Keratinocyte (primary cell): ENCODE data around the gene PRKACA.

Experiments
- EZH2 ChIP-seq: IDR thresholded peaks from one replicate; pipeline ENCODE4 v1.6.1; 2012; ENCODE audit warnings: inconsistent platforms, mild to moderate bottlenecking, low read length, moderate library complexity
- TF ChIP-seq, protein P1 (sequence below), 3 experiments: IDR thresholded peaks in 1 of 3; conservative IDR thresholded peaks in 1 of 3; optimal IDR thresholded peaks in 1 of 3; 2 replicates in 2 of 3; 3 replicates in 1 of 3; pipeline versions ENCODE3 to v1.5.1; 2011; ENCODE audit warnings: low read length in 3 of 3, mild to moderate bottlenecking in 3 of 3, moderate library complexity in 2 of 3, control low read depth in 1 of 3, inconsistent platforms in 1 of 3; ENCODE audit not compliant: insufficient read depth in 2 of 3; ENCODE audit errors: extremely low read depth in 1 of 3

DNA sequence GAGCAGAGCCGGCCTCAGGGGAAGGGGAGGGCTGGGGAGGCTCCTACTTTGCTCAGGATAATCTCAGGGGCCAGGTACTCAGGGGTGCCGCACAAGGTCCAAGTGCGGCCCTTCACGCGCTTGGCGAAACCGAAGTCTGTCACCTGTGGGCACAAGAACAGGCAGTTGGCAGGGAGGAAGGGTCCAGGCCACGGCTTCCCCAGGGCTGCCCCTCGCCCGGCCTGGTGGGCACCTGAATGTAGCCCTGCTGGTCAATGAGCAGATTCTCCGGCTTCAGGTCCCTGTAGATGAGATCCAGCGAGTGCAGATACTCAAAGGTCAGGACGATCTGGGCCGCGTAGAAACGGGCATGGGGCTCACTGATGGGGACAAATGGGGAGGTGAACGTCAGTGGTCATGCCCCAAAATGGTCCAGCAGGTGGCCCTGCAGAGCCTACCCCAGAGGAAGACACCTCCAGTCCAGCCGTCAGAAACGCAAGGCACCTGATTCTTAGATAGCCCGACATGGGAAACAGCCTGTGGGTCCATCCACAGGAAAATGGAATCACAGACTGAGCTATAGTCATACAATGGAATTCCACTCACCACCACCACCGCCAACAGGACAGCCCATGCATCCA, 19.9 kb downstream of the PRKACA start:
- TF ChIP-seq, protein P1, sequence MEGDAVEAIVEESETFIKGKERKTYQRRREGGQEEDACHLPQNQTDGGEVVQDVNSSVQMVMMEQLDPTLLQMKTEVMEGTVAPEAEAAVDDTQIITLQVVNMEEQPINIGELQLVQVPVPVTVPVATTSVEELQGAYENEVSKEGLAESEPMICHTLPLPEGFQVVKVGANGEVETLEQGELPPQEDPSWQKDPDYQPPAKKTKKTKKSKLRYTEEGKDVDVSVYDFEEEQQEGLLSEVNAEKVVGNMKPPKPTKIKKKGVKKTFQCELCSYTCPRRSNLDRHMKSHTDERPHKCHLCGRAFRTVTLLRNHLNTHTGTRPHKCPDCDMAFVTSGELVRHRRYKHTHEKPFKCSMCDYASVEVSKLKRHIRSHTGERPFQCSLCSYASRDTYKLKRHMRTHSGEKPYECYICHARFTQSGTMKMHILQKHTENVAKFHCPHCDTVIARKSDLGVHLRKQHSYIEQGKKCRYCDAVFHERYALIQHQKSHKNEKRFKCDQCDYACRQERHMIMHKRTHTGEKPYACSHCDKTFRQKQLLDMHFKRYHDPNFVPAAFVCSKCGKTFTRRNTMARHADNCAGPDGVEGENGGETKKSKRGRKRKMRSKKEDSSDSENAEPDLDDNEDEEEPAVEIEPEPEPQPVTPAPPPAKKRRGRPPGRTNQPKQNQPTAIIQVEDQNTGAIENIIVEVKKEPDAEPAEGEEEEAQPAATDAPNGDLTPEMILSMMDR (optimal IDR thresholded peaks at IDR 0.05 in 1 of 3, IDR thresholded peaks at IDR 0.05 in 1 of 3, conservative IDR thresholded peaks at IDR 0.05 in 1 of 3; ENCODE audit: extremely low read depth in 1 of 3, insufficient read depth in 2 of 3, low read length in 3 of 3) = peak in 1 of 3 experiments; percentile 37
- TF ChIP-seq EZH2 = no peak
